Fibroblast of lung (primary cell): ENCODE results near the gene NAA38.

Source experiments
- CTCF ChIP-seq, 2 donors: IDR thresholded peaks in 1 of 2; conservative IDR thresholded peaks in 1 of 2; 1 replicate in 1 of 2; 2 replicates in 1 of 2; pipeline ENCODE4 v1.5.1; 2011 to 2012; ENCODE audit warnings: low read length in 2 of 2, control low read depth in 1 of 2, inconsistent platforms in 1 of 2, low read depth in 1 of 2, mild to moderate bottlenecking in 1 of 2
- EZH2 ChIP-seq: IDR thresholded peaks from 2 replicates; pipeline ENCODE4 v1.5.1; 2012; ENCODE audit warnings: low read length, control low read depth, mild to moderate bottlenecking; ENCODE audit errors: missing control alignments

DNA sequence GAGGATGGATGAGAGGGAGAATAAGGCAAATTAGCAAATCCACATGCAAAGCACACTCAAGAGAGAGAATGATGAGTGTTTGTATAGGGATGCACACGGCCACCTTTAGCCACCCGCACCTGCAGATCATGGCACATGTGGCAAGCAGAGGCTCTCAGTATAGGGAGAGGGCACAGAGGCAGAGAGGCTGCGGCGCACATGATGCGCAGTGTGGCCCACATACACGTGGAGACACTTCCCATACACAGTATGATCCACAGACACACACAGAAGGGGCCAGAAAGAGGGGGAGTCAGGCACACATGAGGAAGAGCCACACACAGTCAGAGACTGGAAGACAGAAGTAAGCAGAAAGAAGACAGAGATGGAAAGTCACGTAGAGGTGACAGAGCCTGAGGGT, 24.7 kb upstream of the NAA38 start:
- TF ChIP-seq CTCF (conservative IDR thresholded peaks at IDR 0.05 in 1 of 2, IDR thresholded peaks at IDR 0.05 in 1 of 2; ENCODE audit: low read depth in 1 of 2, low read length in 2 of 2) = no peak
- TF ChIP-seq EZH2 = no peak
